HepG2 (cell line): ENCODE measurements around the gene PPM1G. TPM values are rescaled to one million over a fixed set of nuclear protein-coding genes. Genes with fewer than 3 reads are reported as not detected.

ENCODE experiments used
- ARID5B ChIP-seq: IDR thresholded peaks from 2 replicates; pipeline ENCODE4 v1.4.0; 2020; ENCODE audit warnings: mild to moderate bottlenecking, missing genetic modification reagents
- CCAR2 ChIP-seq: fragments of 200-400 bp; formaldehyde crosslinking; optimal IDR thresholded peaks from 2 replicates; pipeline ENCODE3; 2018; ENCODE audit warnings: low read depth, mild to moderate bottlenecking, low read length, moderate library complexity
- CEBPB ChIP-seq: IDR thresholded peaks from 2 replicates; pipeline ENCODE4 v1.6.1; 2011; ENCODE audit warnings: low read depth, low read length, improper control_type of control experiment, borderline replicate concordance
- CEBPG ChIP-seq: IDR thresholded peaks from 2 replicates; pipeline ENCODE4 v1.6.1; 2016
- KMT2A ChIP-seq: sonication (generic); formaldehyde crosslinking; IDR thresholded peaks from 2 replicates; pipeline ENCODE4 v1.4.0; 2020; ENCODE audit warnings: missing genetic modification reagents
- MAFF ChIP-seq: IDR thresholded peaks from 2 replicates; pipeline ENCODE4 v1.6.1; 2011; ENCODE audit warnings: low read depth, low read length, improper control_type of control experiment
- NFIC ChIP-seq: IDR thresholded peaks from 2 replicates; pipeline ENCODE4 v1.6.1; 2012; ENCODE audit warnings: mild to moderate bottlenecking, low read length, inconsistent platforms
- PHF5A ChIP-seq: IDR thresholded peaks from one replicate; pipeline ENCODE4 v1.6.1; 2018; ENCODE audit warnings: low read depth, missing genetic modification reagents; ENCODE audit not compliant: unreplicated experiment
- PPARG ChIP-seq: conservative IDR thresholded peaks from 2 replicates; pipeline ENCODE4 v1.6.1; 2016; ENCODE audit warnings: missing biosample characterization, missing genetic modification reagents
- RORA ChIP-seq: sonication (generic); formaldehyde crosslinking; IDR thresholded peaks from 2 replicates; pipeline ENCODE4 v1.5.0; 2020; ENCODE audit warnings: mild to moderate bottlenecking, missing genetic modification reagents, moderate library complexity
- TGIF2 ChIP-seq: IDR thresholded peaks from 2 replicates; pipeline ENCODE4 v1.6.1; 2016; ENCODE audit warnings: control low read depth, missing compliant biosample characterization
- THAP7 ChIP-seq: sonication (generic); formaldehyde crosslinking; IDR thresholded peaks from 2 replicates; pipeline ENCODE4 v1.8.1; 2023; ENCODE audit warnings: mild to moderate bottlenecking, missing genetic modification reagents
- ZBTB38 ChIP-seq: sonication (generic); formaldehyde crosslinking; IDR thresholded peaks from 2 replicates; pipeline ENCODE4 v1.5.1; 2020; ENCODE audit warnings: mild to moderate bottlenecking, missing genetic modification reagents
- ZFP36L1 ChIP-seq: sonication (generic); formaldehyde crosslinking; IDR thresholded peaks from 2 replicates; pipeline ENCODE4 v1.8.0; 2022; ENCODE audit warnings: mild to moderate bottlenecking, missing genetic modification reagents, moderate library complexity
- ZMYM4 ChIP-seq: sonication (generic); formaldehyde crosslinking; IDR thresholded peaks from 2 replicates; pipeline ENCODE4 v1.8.1; 2023; ENCODE audit warnings: mild to moderate bottlenecking, missing genetic modification reagents
- ZNF232 ChIP-seq: sonication (generic); formaldehyde crosslinking; IDR thresholded peaks from 2 replicates; pipeline ENCODE4 v1.4.0; 2020; ENCODE audit warnings: missing genetic modification reagents, borderline replicate concordance
- ZNF430 ChIP-seq: sonication (generic); formaldehyde crosslinking; IDR thresholded peaks from 2 replicates; pipeline ENCODE4 v1.9.0; 2021; ENCODE audit warnings: mild to moderate bottlenecking, missing genetic modification reagents
- ZSCAN9 ChIP-seq: IDR thresholded peaks from 2 replicates; pipeline ENCODE4 v1.6.1; 2016; ENCODE audit warnings: borderline replicate concordance
- polyA plus RNA-seq, 8 experiments: library from polyadenylated mRNA; depleted of rRNA in 3 of 8; stranded (reverse) in 7 of 8; unstranded in 1 of 8; fragments of >200 nt; fragmentation: Illumina TruSeq in 4 of 8; extraction: Trizol in 4 of 8; gene quantifications; 2 replicates each; pipeline versions ENCODE4 v1.2.1 to v1.2.3, GENCODE V29; 2011 to 2016; ENCODE audit warnings: low read depth in 4 of 8, missing spikeins in 1 of 8, mixed read lengths in 1 of 8; ENCODE audit not compliant: insufficient read depth in 1 of 8
- total RNA-seq, 5 experiments: library from RNA; depleted of rRNA; stranded (reverse); fragments of >200 nt; fragmentation: Illumina TruSeq; extraction: Trizol; gene quantifications; 2 replicates each; pipeline ENCODE4 v1.2.3, GENCODE V29; 2016; ENCODE audit warnings: low read depth in 1 of 5
- TF ChIP-seq, protein P1 (sequence below): IDR thresholded peaks from 2 replicates; pipeline ENCODE4 v1.6.1; 2016; ENCODE audit warnings: low read depth
- TF ChIP-seq, protein P2 (sequence below): sonication (generic); formaldehyde crosslinking; IDR thresholded peaks from 2 replicates; pipeline ENCODE4 v1.5.0; 2020; ENCODE audit warnings: missing genetic modification reagents

PPM1G gene
- total and polyA plus RNA-seq, 2 of the 13 experiments (the other 11 are each of a cell fraction or from before 2014, with no cell fraction given), result 58.2 to 213 TPM

GRCh38 chr2:27356382-27357181 lies 52.8 kb downstream of the PPM1G start, which contains the start of gene GTF3C2 (continued):
- TF ChIP-seq ZBTB38 (no peak; the same call in 1 of the 2 replicates), ARID5B (CRISPR knock-in tag) (peak; percentile 35; the same call in 1 of the 2 replicates), PPARG (CRISPR knock-in tag) (no peak; the same call in 1 of the 2 replicates), RORA (CRISPR knock-in tag) (no peak), ZFP36L1 (peak; percentile 87), NFIC (peak; percentile 55; the same call in 1 of the 2 replicates), THAP7 (CRISPR knock-in tag) (peak; percentile 93), MAFF (no peak), CEBPG (CRISPR knock-in tag) (peak; percentile 61; the same call in 1 of the 2 replicates), CCAR2 (no peak), ZNF430 (peak; percentile 97), ZNF232 (no peak; the same call in 1 of the 2 replicates), ZMYM4 (peak; percentile 77), PHF5A (CRISPR knock-in tag) (no peak), ZSCAN9 (CRISPR knock-in tag) (peak; percentile 93; the same call in 1 of the 2 replicates), CEBPB (peak; percentile 84; the same call in 1 of the 2 replicates), TGIF2 (peak; percentile 91), KMT2A (CRISPR knock-in tag) (peak; percentile 64)
- TF ChIP-seq, protein P1, sequence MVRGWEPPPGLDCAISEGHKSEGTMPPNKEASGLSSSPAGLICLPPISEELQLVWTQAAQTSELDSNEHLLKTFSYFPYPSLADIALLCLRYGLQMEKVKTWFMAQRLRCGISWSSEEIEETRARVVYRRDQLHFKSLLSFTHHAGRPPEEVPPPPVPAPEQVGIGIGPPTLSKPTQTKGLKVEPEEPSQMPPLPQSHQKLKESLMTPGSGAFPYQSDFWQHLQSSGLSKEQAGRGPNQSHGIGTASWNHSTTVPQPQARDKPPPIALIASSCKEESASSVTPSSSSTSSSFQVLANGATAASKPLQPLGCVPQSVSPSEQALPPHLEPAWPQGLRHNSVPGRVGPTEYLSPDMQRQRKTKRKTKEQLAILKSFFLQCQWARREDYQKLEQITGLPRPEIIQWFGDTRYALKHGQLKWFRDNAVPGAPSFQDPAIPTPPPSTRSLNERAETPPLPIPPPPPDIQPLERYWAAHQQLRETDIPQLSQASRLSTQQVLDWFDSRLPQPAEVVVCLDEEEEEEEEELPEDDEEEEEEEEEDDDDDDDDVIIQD (CRISPR knock-in tag), result 0 out of 2 replicates have a peak, but pooled peaks have one; percentile 48
- TF ChIP-seq, protein P2, sequence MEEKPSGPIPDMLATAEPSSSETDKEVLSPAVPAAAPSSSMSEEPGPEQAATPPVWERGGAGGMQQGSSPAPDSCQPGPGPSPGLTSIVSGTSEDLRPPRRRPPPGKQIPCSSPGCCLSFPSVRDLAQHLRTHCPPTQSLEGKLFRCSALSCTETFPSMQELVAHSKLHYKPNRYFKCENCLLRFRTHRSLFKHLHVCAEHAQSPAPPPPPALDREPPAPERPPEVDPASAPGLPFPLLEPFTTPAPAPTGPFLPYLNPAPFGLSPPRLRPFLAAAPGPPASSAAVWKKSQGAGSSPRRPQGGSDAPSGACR (CRISPR knock-in tag), result peak; percentile 92
